Breast epithelium (tissue), 4 donors: Measurements from ENCODE around the gene KLHL24. TPM values are rescaled to one million over a fixed set of nuclear protein-coding genes. Genes with fewer than 3 reads are reported as not detected.

Experiments used
- DNase-seq, 2 donors: peaks; one replicate each; pipeline ENCODE4 v3.0.0-alpha.2; 2019; ENCODE audit warnings: low spot score in 2 of 2
- H3K27ac ChIP-seq, 2 donors: fragments of 200-600 bp; sonication (generic) in 1 of 2; one replicate each; pipeline ENCODE4 v1.5.1; 2016 to 2019; ENCODE audit warnings: mild to moderate bottlenecking in 1 of 2
- H3K27me3 ChIP-seq, 2 donors: fragments of 200-600 bp; sonication (generic) in 1 of 2; one replicate each; pipeline versions ENCODE4 v1.5.1 to v1.6.0; 2017 to 2019; ENCODE audit warnings: control low read depth in 1 of 2, mild to moderate bottlenecking in 1 of 2
- H3K36me3 ChIP-seq: fragments of 200-600 bp; one replicate; pipeline ENCODE4 v1.5.1; 2019
- H3K4me1 ChIP-seq, 2 donors: fragments of 200-600 bp; sonication (generic); one replicate each; pipeline ENCODE4 v1.5.1; 2016 to 2019; ENCODE audit warnings: control low read depth in 1 of 2
- H3K4me3 ChIP-seq, 3 donors: fragments of 200-600 bp; sonication (generic); 1 replicate in 2 of 3; 2 replicates in 1 of 3; pipeline ENCODE4 v1.5.1; 2016 to 2019; ENCODE audit warnings: mild to moderate bottlenecking in 3 of 3, moderate library complexity in 2 of 3
- H3K9me3 ChIP-seq, 2 donors: fragments of 200-600 bp; sonication (generic) in 1 of 2; one replicate each; pipeline ENCODE4 v1.5.1; 2016 to 2019; ENCODE audit warnings: control low read depth in 1 of 2
- POLR2A ChIP-seq: fragments of 450-650 bp; IDR thresholded peaks from one replicate; pipeline ENCODE4 v1.6.1; 2016; ENCODE audit warnings: antibody characterized with exemption, mild to moderate bottlenecking, moderate library complexity
- POLR2AphosphoS5 ChIP-seq, 3 donors: sonication (generic); formaldehyde crosslinking; IDR thresholded peaks; one replicate each; pipeline ENCODE4 v1.6.1; 2017; ENCODE audit warnings: antibody characterized with exemption in 3 of 3
- intact Hi-C: fragments of 100-400 bp; cut with DNase I; formaldehyde crosslinking; loops from one replicate; pipeline ENCODE4 v1.15.1; 2023; ENCODE audit warnings: low total_unique reads
- total RNA-seq, 3 donors: library from RNA; depleted of rRNA; stranded (reverse); fragments of >200 nt; gene quantifications; one replicate each; pipeline ENCODE4 v1.1.0, GENCODE V29; 2016
- TF ChIP-seq, protein P1 (sequence below), 3 donors: fragments of 450-650 bp; IDR thresholded peaks; one replicate each; pipeline ENCODE4 v1.5.1; 2016 to 2017; ENCODE audit warnings: antibody characterized with exemption in 3 of 3, mild to moderate bottlenecking in 3 of 3, moderate library complexity in 3 of 3

Gene KLHL24, protein sequence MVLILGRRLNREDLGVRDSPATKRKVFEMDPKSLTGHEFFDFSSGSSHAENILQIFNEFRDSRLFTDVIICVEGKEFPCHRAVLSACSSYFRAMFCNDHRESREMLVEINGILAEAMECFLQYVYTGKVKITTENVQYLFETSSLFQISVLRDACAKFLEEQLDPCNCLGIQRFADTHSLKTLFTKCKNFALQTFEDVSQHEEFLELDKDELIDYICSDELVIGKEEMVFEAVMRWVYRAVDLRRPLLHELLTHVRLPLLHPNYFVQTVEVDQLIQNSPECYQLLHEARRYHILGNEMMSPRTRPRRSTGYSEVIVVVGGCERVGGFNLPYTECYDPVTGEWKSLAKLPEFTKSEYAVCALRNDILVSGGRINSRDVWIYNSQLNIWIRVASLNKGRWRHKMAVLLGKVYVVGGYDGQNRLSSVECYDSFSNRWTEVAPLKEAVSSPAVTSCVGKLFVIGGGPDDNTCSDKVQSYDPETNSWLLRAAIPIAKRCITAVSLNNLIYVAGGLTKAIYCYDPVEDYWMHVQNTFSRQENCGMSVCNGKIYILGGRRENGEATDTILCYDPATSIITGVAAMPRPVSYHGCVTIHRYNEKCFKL
- total RNA-seq, result 100 to 1,000 TPM; 108 to 184 (median 129) TPM

DNA sequence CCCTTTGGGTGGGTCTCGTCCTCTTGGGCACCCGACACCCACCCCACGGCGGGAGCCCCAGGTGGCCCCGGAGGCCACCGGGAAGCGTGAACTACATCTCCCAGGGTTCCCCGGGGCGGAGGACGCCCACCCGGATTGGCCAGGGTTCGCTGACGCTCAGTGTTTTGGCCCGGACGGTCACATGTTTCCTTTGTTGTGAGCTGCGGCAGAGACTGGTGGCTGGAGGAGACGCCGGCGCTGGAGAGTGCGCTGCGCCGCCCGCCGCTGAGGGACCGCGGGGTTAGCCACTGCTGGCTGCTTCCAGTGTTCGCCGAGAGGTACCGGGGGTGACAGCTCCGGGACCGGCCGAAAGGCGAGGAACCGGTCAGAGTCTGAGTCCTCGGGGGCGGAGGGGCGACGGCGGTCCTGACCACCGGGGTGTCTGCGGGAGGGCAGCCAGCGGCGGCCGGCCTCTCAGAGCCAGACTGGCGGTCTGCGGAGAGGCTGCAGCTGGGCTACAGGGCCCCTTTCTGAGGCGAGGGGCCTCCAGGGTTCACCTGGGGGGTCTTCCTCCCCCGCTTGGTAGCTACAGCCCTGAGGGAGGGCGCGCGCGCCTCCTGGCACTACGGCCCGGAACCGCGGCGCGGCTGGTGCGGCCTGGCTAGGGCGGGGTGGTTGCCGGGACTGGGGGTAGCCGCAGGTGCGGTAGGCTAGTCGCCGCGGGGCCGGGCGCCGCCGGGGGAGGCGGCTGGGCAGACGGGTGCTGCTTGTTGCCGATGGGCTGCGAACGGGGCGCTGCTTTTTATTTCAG is at the start of gene KLHL24:
KLHL24 (plus strand) TSS at position 193 of the 790 bp plus-strand sequence. CDS start 14,734 bp downstream, outside the sequence.
- peaks cover 0 to 4% of the 10 kb centered on the region in 2 donors for H3K4me1 ChIP-seq
- peak within 1 kb of the TSS; percentile 100 for H3K27ac ChIP-seq
- peak within 1 kb of the TSS; percentile 97 to 100 (median 100) for H3K4me3 ChIP-seq
- no peaks in the 10 kb centered on the region for H3K27me3 ChIP-seq
- intact Hi-C loops, result loop anchor here (2.0 kb wide), 1 partner anchor 67 kb away; no protein-coding TSS in a partner anchor
- H3K9me3 ChIP-seq, result no peaks in the 10 kb centered on the region
- peak; percentile 93 to 95 for DNase-seq
- no peaks in the 10 kb centered on the region for H3K36me3 ChIP-seq
- TF ChIP-seq POLR2A (peak; percentile 99), POLR2AphosphoS5 (IDR thresholded peaks at IDR 0.05) (peak; percentile 94 to 99 (median 98))
- TF ChIP-seq, protein P1, sequence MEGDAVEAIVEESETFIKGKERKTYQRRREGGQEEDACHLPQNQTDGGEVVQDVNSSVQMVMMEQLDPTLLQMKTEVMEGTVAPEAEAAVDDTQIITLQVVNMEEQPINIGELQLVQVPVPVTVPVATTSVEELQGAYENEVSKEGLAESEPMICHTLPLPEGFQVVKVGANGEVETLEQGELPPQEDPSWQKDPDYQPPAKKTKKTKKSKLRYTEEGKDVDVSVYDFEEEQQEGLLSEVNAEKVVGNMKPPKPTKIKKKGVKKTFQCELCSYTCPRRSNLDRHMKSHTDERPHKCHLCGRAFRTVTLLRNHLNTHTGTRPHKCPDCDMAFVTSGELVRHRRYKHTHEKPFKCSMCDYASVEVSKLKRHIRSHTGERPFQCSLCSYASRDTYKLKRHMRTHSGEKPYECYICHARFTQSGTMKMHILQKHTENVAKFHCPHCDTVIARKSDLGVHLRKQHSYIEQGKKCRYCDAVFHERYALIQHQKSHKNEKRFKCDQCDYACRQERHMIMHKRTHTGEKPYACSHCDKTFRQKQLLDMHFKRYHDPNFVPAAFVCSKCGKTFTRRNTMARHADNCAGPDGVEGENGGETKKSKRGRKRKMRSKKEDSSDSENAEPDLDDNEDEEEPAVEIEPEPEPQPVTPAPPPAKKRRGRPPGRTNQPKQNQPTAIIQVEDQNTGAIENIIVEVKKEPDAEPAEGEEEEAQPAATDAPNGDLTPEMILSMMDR (IDR thresholded peaks at IDR 0.05), result no peak

DNA sequence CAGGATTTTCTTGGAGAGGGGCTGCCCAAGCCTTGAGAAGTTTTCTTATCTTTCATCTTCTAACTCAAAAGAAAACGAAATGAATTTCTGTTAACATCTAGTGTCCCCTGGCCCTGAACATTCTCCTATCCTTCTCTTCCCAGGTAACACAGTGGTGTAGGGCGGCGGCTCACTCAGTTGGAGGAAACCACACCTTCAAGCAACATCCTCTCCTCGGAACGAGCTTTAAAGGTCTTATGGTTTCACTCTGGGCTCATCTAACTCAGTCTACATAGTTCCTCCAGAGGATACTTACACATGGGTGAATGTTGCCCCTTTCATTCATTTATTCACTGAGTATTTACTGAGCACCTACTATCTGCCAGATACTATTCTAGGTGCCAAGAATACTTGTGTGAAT is 48.9 kb upstream of the KLHL24 start:
- H3K27me3 ChIP-seq, result no peaks in the 10 kb centered on the region
- no peaks in the 10 kb centered on the region for H3K9me3 ChIP-seq
- peaks cover 0 to 3% of the 10 kb centered on the region in 2 donors for H3K4me1 ChIP-seq
- intact Hi-C loops, result no loop called here
- H3K36me3 ChIP-seq, result no peaks in the 10 kb centered on the region
- H3K27ac ChIP-seq, result no peak overlapping the region
- TF ChIP-seq, protein P1 (IDR thresholded peaks at IDR 0.05), result no peak
- no peak for TF ChIP-seq POLR2A
- TF ChIP-seq POLR2AphosphoS5 (IDR thresholded peaks at IDR 0.05), result no peak
- no peak overlapping the region for H3K4me3 ChIP-seq
- no peak for DNase-seq

DNA sequence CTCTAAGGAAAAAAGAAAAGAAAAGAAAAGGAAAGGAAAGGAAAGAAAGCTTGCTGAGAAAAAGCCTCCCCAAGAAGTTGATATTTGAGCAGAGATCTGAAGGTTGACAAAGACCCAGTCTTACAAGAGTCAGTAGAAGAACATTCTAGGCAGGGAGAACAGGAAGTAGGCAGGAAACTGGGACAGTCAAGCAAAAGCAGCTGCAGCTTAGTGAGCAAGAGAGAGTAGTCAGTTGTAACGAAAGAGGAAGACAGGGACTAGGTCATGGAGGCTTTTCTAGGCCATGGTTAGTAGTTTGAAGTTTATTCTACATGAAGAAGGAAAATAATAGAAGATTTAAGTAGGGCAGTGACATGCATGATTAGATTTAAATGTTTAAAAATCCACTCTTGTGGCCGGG is 48.1 kb upstream of the KLHL24 start:
- Histone ChIP-seq H3K36me3 (no peaks in the 10 kb centered on the region), H3K9me3 (no peaks in the 10 kb centered on the region), H3K4me3 (no peak overlapping the region), H3K4me1 (peaks cover 0 to 3% of the 10 kb centered on the region in 2 donors), H3K27ac (no peak overlapping the region), H3K27me3 (no peaks in the 10 kb centered on the region)
- DNase-seq, result no peak
- intact Hi-C loops, result no loop called here
- TF ChIP-seq POLR2A (no peak), POLR2AphosphoS5 (IDR thresholded peaks at IDR 0.05) (no peak)
- TF ChIP-seq, protein P1 (IDR thresholded peaks at IDR 0.05), result no peak

DNA sequence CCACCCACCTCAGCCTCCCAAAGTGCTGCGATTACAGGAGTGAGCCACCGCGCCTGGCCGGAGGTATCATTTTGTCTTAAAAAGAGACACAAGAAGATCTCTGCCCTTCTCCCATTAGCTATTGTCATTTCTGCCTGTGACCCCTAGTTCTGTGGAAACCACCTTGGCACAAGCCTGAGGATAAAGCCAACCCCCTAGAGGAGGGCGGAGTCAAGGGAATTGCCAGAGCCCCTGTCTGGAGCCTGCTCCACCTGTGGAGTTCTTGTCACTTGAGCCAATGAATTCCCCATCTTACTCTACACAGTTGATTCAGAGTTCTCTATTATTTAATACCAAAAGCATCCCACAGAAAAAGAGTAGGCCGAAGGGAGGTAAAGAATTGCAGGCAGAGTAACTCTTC is 45.0 kb upstream of the KLHL24 start:
- intact Hi-C loops, result no loop called here
- Histone ChIP-seq H3K4me3 (no peak overlapping the region), H3K4me1 (no peaks in the 10 kb centered on the region), H3K9me3 (no peaks in the 10 kb centered on the region), H3K36me3 (no peaks in the 10 kb centered on the region), H3K27me3 (no peaks in the 10 kb centered on the region), H3K27ac (no peak overlapping the region)
- DNase-seq, result no peak
- TF ChIP-seq POLR2AphosphoS5 (IDR thresholded peaks at IDR 0.05) (no peak), POLR2A (no peak)

DNA sequence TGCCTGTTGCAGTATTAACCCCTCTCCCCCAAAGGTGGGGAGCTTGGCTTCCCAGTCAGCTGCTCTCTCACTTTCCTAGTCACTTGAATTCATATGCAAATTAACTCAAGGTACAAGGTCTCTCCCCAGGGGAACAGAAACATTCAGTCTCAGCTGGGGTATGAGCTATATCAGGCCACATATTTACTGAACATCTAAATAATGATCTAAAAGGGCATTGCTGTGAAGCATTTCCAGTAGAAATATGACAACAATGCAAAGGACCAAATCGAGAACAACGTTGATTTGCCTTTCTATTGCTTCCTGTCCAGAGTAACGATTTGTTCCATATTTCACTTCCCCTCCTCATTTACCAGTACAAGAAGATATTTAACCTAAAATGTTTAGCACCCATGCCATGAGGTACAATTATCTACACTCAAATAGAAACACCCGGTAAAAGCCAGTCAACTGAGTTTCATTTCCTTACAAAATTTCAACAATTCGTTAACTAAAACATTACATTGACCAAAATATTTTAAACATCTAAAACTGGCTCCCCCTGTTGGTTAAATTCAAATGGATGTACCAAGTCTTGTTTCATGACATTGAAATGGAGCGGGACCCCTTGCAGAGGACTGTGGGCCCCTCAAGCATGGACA is 43.4 kb upstream of the KLHL24 start:
- no peak for DNase-seq
- H3K4me3 ChIP-seq, result no peak overlapping the region
- intact Hi-C loops, result no loop called here

More for the DNA sequence above, 43.4 kb upstream of the KLHL24 start:
- no peak for TF ChIP-seq POLR2AphosphoS5 (IDR thresholded peaks at IDR 0.05)
- no peak for TF ChIP-seq POLR2A
- TF ChIP-seq, protein P1 (IDR thresholded peaks at IDR 0.05), result no peak
- H3K9me3 ChIP-seq, result no peaks in the 10 kb centered on the region
- no peak overlapping the region for H3K27ac ChIP-seq
- H3K36me3 ChIP-seq, result no peaks in the 10 kb centered on the region
- no peaks in the 10 kb centered on the region for H3K27me3 ChIP-seq
- no peaks in the 10 kb centered on the region for H3K4me1 ChIP-seq
